Gastrocnemius medialis (tissue), 4 donors: ENCODE measurements around the gene IFITM10.

ENCODE experiments used
- CTCF ChIP-seq, 5 experiments: fragments of 450-650 bp in 3 of 5; fragments of 200-600 bp in 2 of 5; sonication (generic) in 2 of 5; IDR thresholded peaks in 4 of 5; conservative IDR thresholded peaks in 1 of 5; 1 replicate in 4 of 5; 2 replicates in 1 of 5; pipeline ENCODE4 v1.5.1; 2016 to 2019; ENCODE audit warnings: antibody characterized with exemption in 5 of 5, mild to moderate bottlenecking in 3 of 5, moderate library complexity in 3 of 5
- POLR2A ChIP-seq, 2 donors: fragments of 450-650 bp; IDR thresholded peaks; one replicate each; pipeline ENCODE4 v1.6.1; 2017; ENCODE audit warnings: antibody characterized with exemption in 2 of 2, mild to moderate bottlenecking in 2 of 2, moderate library complexity in 2 of 2

- TF ChIP-seq CTCF (IDR thresholded peaks at IDR 0.05 in 4 of 5, conservative IDR thresholded peaks at IDR 0.05 in 1 of 5) (no peak), POLR2A (IDR thresholded peaks at IDR 0.05) (no peak)
Measured at GRCh38 chr11:1741741-1742140, 8.7 kb downstream of the IFITM10 start.
